GM12873 (cell line): ENCODE measurements around the gene DGKI.

Experiments used
- CTCF ChIP-seq: IDR thresholded peaks from 2 replicates; pipeline ENCODE4 v1.5.1; 2012; ENCODE audit warnings: low read depth, mild to moderate bottlenecking, moderate library complexity, low read length, control low read depth; ENCODE audit not compliant: insufficient read depth; ENCODE audit errors: missing control alignments

Gene DGKI

GRCh38 chr7:137862358-137862757, 15.6 kb upstream of the DGKI start:
- TF ChIP-seq CTCF = no peak

DNA sequence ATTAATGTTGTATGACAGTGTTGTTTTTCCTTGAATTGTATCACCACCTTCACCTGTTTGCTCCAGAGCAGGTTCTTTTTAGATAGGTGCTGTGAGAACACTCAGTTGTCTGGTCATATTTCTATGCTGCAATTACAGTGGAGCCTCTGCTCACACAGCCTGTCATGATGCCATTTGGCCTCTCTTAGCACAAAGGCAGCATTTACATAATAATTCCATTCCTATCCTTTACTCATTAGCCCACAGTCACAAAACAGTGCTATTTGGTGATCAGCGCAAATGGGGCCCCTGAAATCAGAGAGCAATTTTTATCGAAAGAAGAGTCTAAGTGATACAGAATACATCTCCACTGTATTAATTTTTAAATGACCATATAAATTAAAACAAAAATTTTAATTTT, 13.8 kb upstream of the DGKI start:
- TF ChIP-seq CTCF = no peak

DNA sequence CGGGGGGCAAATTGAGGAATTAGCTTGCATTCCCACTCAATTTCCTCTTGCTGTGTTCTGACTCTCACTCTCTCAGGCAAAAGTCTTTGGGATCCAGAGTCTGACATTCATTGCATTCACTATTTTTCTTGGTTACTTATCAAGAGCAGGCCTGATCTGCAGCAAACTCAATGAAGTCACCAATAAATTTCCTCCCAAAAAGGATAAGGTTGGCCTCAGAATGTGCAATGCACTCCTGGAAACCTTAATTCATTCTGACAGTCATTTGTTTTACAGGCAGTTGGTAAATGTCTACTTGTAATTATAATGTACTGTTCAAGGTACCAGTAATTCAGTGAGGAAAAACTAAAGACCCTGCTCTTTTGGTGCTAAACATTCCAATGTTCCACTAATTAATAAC, 6.3 kb upstream of the DGKI start:
- TF ChIP-seq CTCF = no peak

GRCh38 chr7:137852108-137852507, 5.3 kb upstream of the DGKI start:
- no peak for TF ChIP-seq CTCF

- TF ChIP-seq CTCF = no peak
Observed at GRCh38 chr7:137850972-137851945, 4.5 kb upstream of the DGKI start.

- TF ChIP-seq CTCF = no peak
Observed at GRCh38 chr7:137850571-137850970, 3.8 kb upstream of the DGKI start.

- no peak for TF ChIP-seq CTCF
Observed at GRCh38 chr7:137848095-137848494, 1.3 kb upstream of the DGKI start.
